ENCODE data around the gene SPDYA.

SPDYA gene

DNA sequence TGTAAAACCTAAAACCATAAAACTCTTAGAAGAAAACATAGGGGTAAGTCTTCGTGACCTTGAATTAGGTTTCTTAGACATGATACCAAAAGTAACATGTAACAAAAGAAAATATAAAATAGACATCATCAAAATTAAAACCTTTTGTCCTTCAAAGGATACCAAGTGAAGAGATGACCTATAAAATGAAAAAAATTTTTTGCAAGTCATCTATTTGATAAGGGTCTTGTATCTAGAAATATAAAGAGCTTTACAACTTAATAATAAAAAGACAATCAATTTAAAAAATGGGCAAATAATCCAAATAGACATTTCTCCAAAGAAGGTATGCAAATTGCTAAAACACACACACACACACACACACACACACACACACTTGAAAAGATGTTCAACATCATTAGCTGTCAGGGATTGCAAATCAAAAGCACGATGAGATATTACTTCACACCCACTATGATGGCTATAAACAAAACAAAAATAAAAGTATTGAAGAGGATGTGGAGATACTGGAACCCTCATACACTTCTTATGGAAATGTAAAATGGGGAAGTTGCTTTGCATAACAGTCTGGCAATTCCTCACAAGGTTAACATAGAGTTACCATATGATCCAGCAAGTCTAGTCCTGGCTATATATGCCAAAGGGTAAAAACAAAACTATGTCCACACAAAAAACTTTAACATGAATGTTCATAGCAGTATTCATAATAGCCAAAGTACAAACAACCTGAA is 23.3 kb downstream of the SPDYA start:
- FAIRE-seq: no peak

DNA sequence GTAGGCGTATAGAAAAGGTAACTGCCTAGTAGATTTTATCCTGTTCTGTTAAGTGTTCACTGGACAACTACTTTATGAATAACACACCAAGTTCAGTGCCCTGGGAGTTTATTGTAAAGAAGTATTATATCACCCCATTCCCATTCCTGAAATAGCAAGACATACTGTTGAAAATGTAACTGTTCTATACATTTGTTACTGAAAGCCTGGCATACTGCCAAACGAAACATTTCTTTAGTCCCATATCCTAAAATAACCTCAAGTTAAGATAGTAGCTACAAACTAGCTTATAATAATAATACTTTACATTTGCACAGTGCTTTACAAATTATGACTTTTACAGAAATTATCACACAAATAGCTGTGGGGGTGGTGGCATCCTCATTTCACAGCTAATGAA is 25.1 kb downstream of the SPDYA start:
- no peak for FAIRE-seq

DNA sequence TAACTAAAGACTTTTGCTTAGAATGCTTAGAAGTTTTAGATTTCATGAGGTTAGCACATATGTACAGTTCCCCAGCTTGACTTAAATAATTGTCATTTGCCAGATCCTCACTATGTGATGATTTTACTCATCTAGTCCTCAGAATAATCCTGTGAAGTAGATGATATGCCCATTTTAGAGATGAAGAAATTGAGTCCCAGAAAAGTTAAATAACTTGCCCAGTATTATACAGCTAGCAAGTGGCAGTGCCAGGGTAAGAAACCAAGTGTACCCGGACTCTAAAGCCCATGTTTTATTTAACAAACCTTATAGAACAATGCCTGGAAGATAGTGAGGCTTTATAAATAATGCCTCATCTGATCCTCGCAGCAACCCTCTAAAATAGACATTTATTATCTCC is 28.3 kb downstream of the SPDYA start:
- no peak for FAIRE-seq

DNA sequence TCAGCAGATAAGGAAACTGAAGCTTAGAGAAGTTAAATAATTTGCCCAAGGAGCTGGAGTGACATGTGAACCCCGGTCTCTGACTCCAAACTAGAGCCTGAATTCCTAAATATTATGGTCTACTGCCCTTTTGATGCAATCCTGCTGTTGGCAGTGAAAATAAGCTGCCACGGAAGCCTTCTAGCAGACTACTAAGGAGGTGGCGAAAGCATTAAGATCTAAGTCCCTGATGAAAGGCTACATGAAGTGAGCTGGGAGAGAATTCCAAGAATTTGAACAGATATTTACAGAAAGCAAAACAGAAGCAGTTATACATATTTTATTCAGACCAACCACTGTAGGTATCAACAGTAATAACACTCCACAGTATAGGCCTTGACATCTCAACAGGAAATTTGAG is 31.4 kb downstream of the SPDYA start:
- no peak for FAIRE-seq

DNA sequence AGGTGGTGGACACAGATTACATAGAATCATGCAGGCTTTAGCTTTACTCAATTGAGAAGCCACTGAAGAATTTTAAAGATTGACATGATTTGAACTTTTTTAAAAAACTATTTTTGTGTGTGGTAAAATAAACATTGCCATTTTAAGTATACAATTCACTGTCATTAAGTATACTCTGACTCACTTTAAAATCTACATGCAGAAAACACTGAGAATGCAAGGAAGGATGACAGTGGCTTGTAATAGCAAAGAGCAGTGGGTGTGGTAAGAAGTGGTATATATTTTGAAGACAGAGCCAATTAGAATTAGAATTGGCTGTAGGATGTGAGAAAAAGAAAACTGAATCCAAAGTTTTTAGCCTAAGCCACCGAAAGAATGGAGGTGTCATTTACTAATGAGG is 44.6 kb downstream of the SPDYA start:
- no peak for FAIRE-seq

DNA sequence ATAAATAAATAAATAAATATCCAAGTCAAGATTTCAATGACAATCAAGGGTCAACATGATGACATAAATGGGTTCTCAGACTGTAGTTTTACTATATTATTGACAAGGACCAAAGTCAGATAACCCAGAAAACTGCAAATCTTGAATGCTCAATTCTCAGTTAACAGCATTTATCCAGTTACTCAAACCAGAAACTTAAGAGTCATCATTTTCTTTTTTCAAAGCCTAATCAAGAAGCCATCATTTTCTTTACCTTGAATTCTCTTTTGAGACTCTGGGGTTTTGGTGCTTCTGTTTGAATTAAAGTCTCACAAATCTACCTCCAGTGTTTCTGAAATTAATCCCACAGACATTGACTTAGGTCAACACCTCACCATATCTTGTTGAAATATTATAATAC is 45.3 kb downstream of the SPDYA start:
- no peak for FAIRE-seq

- FAIRE-seq: no peak
Observed at GRCh38 chr2:28868611-28869010, 58.0 kb downstream of the SPDYA start.

GRCh38 chr2:28869494-28870145 is 59.0 kb downstream of the SPDYA start:
- no peak for FAIRE-seq

DNA sequence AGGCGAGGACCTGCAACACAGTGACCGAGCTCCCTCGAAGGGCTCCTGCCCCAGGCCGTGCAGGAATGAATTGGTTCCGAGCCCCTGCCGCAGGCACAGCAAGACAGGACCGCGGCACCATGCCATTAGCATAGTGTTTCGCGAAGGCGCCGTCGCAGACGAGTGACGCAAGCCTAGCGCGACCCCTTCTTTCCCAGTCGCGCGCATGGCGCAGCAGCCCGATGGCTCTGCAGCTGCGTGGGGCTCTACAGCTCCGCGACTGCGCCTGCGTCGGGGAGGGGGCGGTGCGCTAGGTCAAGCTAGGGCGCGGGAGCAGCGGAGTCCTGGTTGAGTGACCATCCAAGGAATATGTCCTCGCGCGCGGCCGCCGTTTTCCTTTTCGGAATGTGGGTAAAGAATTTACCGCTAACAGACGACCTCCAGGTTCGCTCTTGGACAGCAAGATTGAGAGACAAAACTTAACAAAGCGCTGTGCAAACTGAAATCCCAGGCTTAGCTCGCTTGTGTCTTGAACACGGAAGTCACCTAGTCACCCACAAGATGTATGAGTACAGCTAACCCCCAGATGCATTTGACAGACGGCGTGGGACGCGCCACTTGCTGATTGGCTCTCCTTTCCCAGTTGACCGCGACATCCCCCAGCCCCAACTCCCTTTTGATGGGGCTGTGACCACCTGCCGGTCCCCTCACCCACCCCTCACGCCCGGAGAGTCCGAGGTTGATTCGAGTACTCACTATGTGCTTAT is 59.7 kb downstream of the SPDYA start, which contains the start of gene TRMT61B:
TRMT61B (minus strand) TSS at position 164 of the 746 bp plus-strand sequence; CDS start at position 132, 32 bp downstream.
- FAIRE-seq: no peak

DNA sequence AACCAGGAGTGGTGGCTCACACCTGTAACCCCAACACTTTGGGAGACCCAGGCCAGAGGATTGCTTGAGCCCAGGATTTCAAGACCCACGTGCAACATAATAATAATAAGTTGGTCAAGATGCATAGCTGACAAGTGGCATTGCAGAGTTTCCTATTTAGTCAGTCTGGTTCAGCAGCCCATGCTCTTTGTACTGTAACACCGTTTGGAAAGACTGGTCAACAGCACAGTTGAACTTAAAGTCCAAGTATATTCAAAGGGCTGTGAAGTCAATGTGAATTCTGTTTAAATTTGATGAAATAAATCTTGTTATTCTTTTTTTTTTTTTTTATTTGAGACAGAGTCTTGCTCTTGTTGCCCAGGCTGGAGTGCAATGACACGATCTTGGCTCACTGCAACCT is 61.0 kb downstream of the SPDYA start:
- no peak for FAIRE-seq

- FAIRE-seq: no peak
Observed at GRCh38 chr2:28880193-28880592, 69.6 kb downstream of the SPDYA start.

GRCh38 chr2:28893488-28893887 is 82.9 kb downstream of the SPDYA start:
- no peak for FAIRE-seq

- FAIRE-seq: no peak
Observed at GRCh38 chr2:28894470-28895188, 84.0 kb downstream of the SPDYA start, which contains the start of gene WDR43. WDR43 (plus strand) TSS chr2:28894667; CDS start chr2:28894699, 32 bp downstream.

DNA sequence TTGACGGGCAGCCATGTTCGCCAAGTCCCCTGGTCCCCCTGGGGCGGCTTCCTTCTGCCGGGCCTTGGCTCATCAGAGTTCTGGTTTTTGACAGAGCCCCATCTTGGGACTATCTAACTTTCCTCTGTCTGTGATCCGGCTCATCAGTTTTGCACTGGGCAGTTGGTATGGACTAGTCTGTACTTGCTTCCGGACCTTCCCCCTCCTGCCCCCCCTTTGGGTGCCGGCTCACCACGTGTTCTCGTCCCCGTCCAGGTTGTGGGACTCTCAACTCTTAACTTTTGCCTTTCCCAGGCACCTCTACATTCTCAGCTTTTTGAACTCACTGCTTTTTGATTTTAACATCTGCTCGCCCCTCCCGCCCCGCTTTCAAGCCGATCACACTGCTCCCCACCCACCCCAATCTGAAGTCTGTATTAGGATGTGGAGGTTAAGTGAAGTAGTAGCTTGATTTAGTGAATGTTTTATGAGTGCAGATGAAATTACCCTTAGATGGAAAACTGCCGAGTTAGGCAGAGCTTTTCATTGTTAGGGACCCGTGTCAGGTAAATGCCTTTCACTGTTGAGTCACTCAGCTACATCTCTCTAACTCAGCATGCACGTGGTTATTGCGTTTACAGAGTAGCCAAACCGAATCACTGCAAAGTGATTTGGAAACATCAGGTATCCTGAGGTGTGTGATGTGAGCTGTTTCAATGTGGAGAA is 84.7 kb downstream of the SPDYA start:
- no peak for FAIRE-seq

DNA sequence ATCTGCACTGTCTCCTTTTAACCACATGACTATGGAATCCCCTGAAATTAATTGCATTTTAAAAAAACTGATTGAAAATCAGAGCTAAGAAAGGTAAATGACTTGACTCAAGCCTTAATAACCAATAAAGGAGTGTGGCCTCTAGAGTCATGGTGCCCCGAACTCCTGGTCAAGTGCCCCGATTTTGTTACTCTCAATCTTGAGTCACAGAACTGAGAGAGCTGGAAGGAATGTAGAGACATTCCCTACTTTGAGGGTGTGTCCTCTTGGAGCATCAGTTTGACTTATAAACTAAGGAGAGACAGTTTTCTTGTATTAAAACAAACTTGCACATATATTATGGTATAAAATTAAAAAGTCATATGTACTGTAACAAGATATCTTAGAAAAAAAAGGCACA is 86.3 kb downstream of the SPDYA start:
- no peak for FAIRE-seq

DNA sequence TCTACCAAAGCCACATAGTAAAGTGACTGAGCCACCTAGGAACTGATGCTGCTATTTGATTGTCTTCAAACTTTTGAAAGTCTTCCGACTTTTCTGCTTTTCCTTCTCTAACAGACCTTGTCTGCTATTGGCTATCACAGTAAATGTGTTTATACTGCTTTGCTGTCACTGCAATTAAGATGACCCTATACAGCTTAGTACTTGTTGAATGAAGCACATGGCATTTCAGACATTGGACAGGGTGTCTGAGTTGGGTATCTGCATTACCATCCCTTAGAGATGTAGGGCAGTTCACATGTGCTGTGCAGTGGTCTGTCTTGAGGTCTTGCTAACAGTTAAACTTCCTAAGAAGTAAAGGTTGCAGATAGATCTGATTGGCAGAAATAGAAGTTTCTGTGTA is 87.4 kb downstream of the SPDYA start:
- FAIRE-seq: no peak
